GM12873 (cell line): ENCODE data around the gene NUTF2.
A peak's percentile ranks its signal among the peaks of the same experiment; 100 is the strongest.

Experiments used
- TF ChIP-seq, protein P1 (sequence below): IDR thresholded peaks from 2 replicates; pipeline ENCODE4 v1.5.1; 2012; ENCODE audit warnings: low read depth, mild to moderate bottlenecking, moderate library complexity, low read length, control low read depth; ENCODE audit not compliant: insufficient read depth; ENCODE audit errors: missing control alignments

NUTF2 gene

DNA sequence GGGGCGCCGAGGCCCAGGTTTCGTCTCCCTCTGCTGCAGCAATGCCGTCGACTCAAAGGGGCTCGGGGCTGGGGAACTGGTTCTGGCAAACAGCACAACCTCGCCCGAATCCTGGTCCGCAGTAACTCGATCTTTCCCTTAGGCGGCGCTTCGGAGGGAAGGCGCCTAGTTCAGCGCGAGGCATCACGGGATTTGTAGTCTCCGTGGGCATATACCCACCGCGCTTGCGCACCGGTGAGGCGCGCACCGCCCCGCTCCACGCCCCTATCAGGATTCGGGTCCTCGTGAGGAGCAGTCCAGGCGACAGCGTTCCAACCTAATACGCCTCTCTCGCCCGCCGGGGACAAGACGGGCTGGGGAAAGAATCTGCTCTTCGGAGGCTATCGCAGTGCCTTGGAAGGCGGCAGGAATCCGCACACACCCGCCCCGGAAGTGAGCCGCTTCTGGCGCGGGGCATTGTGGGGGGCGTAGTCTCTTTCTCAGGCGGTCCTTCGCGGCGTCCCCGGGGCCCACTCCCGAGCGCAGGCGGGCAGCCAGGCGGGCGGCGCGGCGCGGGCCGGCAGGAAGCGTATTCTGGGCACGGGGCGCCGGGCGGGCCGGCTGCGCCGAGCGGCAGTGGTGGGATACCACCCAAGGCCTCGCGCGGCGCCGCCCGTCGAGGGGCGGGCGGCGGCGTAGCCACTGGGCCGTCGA lies 4.8 kb upstream of the NUTF2 start, which contains the start of gene THAP11:
TSS of gene THAP11 (plus strand) at position 505 of the 693 bp plus-strand sequence. CDS start 235 bp downstream, outside the sequence.
- TF ChIP-seq, protein P1, sequence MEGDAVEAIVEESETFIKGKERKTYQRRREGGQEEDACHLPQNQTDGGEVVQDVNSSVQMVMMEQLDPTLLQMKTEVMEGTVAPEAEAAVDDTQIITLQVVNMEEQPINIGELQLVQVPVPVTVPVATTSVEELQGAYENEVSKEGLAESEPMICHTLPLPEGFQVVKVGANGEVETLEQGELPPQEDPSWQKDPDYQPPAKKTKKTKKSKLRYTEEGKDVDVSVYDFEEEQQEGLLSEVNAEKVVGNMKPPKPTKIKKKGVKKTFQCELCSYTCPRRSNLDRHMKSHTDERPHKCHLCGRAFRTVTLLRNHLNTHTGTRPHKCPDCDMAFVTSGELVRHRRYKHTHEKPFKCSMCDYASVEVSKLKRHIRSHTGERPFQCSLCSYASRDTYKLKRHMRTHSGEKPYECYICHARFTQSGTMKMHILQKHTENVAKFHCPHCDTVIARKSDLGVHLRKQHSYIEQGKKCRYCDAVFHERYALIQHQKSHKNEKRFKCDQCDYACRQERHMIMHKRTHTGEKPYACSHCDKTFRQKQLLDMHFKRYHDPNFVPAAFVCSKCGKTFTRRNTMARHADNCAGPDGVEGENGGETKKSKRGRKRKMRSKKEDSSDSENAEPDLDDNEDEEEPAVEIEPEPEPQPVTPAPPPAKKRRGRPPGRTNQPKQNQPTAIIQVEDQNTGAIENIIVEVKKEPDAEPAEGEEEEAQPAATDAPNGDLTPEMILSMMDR: peak; percentile 93

DNA sequence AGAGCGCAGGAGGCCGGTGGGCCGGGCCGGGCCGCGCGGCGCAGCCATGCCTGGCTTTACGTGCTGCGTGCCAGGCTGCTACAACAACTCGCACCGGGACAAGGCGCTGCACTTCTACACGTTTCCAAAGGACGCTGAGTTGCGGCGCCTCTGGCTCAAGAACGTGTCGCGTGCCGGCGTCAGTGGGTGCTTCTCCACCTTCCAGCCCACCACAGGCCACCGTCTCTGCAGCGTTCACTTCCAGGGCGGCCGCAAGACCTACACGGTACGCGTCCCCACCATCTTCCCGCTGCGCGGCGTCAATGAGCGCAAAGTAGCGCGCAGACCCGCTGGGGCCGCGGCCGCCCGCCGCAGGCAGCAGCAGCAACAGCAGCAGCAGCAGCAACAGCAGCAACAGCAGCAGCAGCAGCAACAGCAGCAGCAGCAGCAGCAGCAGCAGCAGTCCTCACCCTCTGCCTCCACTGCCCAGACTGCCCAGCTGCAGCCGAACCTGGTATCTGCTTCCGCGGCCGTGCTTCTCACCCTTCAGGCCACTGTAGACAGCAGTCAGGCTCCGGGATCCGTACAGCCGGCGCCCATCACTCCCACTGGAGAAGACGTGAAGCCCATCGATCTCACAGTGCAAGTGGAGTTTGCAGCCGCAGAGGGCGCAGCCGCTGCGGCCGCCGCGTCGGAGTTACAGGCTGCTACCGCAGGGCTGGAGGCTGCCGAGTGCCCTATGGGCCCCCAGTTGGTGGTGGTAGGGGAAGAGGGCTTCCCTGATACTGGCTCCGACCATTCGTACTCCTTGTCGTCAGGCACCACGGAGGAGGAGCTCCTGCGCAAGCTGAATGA lies 4.0 kb upstream of the NUTF2 start:
- TF ChIP-seq, protein P1: peak; percentile 56

GRCh38 chr16:67843343-67843765 lies 3.4 kb upstream of the NUTF2 start:
- TF ChIP-seq, protein P1: no peak

DNA sequence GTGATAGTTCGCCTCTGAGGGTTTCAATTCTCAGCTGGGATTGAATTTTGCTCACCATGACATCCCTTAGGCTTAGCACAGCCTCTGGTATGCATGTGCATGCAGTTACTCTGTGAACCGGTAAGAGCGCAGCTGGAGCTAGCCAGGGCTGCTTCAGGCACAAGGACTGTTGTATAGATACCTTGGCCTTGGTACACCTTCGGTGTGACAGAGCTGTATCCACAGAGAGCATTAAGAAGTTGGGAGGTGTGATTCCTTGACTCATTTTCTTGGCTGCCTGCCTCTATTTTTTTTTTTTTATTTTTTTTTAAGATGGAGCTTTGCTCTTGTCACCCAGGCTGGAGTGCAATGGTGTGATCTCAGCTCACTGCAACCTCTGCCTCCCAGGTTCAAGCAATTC lies 2.2 kb upstream of the NUTF2 start:
- TF ChIP-seq, protein P1: no peak

DNA sequence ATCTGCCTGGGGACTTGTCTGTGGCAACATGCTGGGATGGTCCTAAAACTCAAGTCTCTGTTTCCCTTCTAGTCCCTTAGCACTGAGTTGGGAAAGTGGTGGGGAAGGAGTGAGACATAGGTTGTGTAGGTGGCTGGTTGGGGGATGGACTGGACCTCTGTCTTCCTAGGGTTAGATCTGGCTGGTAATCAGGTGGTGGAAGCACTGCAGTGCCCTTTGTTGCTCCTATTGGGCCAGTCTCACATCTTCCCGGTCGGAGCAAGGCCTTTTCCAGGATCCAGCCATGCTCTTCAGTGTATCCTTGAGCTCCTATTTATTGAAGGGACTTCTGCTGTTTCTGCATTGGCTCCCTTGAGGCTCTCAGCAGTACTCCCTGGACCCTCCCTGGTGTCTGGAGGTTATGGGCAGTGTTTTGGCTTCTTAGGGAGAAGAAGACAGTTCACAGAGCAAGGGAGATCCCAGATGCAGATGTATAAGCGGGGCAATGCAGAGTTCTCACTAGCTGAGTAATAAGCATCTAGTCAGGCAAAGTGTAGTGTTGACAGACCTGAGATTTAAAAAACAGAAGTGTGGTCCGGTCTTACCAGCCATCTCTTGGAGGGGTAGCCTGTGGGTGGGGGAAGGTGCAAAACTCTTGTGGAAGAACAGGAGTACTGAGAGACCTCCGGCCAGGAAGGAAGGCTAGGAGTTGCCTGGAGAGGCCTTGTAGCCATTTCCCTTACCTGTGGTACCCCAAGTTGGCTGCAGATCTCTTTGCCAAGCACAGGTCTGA lies 1.3 kb upstream of the NUTF2 start:
- TF ChIP-seq, protein P1: no peak

DNA sequence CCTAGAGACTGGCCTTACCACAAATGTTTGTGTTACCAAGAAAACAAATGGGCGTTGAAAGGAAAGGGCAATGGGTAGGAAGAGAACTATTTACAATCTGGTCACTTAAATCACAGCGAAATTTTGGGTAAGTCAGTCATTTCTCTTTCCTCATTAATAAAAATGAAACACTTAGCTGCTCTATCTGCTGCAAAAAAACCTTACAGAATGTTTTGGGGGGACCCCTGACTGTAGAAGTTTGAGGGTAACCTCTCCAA lies 742 bp upstream of the NUTF2 start:
- TF ChIP-seq, protein P1: no peak

GRCh38 chr16:67847064-67847861 lies 530 bp downstream of the NUTF2 start, which contains the start of gene CENPT:
Gene CENPT, minus strand, starts transcription at chr16:67847693. Its CDS starts 13,834 bp downstream, at chr16:67833859.
- TF ChIP-seq, protein P1: no peak
